A549 (cell line): Measurements from ENCODE around the gene PCSK7.

Experiments used
- CTCF ChIP-seq: fragments of >200 bp; sonication (Bioruptor Twin); formaldehyde crosslinking; IDR thresholded peaks from 3 replicates; pipeline ENCODE4 v1.5.1; 2016
- ZNF302 ChIP-seq: fragments of 250-450 bp; sonication (Bioruptor Pico); IDR thresholded peaks from 2 replicates; pipeline ENCODE4 v1.9.0; 2021; ENCODE audit warnings: inconsistent platforms, mild to moderate bottlenecking, moderate library complexity
- TF ChIP-seq, protein P1 (sequence below): fragments of 150-350 bp; IDR thresholded peaks from 2 replicates; pipeline ENCODE4 v1.6.1; 2014; ENCODE audit warnings: low read depth, mild to moderate bottlenecking, low read length

- TF ChIP-seq ZNF302 (no peak), CTCF (no peak)
- TF ChIP-seq, protein P1, sequence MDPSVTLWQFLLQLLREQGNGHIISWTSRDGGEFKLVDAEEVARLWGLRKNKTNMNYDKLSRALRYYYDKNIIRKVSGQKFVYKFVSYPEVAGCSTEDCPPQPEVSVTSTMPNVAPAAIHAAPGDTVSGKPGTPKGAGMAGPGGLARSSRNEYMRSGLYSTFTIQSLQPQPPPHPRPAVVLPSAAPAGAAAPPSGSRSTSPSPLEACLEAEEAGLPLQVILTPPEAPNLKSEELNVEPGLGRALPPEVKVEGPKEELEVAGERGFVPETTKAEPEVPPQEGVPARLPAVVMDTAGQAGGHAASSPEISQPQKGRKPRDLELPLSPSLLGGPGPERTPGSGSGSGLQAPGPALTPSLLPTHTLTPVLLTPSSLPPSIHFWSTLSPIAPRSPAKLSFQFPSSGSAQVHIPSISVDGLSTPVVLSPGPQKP = no peak
Observed at GRCh38 chr11:117201658-117202305, 30.1 kb downstream of the PCSK7 start.
